ENCODE measurements around the gene HOXA6.

HOXA6 gene

DNA sequence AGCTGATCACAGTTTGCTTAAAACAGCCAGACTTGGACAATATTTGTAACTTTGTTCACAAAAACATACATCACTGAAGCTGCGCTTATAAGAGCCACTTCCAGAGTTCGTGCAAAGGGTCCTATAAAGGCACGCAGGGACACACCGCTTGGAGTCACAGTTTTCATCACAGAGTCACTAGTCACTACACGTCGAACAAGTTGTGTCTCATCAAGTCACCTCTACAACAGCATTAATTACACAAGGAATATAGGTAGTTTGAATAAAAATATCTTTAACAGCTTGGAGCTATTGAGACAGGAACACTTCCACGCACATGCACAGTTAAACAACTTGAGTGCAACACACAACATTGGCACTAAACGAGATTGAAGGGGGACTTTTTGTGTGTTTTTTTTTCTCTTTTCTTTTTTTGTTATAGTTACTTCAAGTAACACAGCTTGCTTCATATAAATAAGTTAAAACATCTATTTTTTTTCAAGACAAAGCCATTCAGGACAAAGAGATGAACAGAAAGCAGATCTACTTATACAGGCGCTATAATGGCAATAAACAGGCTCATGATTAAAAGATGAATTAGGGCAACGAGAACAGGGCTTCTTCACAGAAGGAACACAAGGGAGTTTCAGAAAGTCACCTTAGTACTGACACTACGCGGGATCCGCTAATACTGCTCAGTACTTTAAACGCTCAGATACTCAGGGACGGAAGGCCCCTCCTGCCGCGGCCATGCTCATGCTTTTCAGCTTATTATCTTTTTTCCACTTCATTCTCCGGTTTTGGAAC, 6.2 kb downstream of the HOXA6 start:
- peaks cover 75% of the 10 kb centered on the region for H3K27me3 ChIP-seq
- no peaks in the 10 kb centered on the region for H3K36me3 ChIP-seq
- H3K4me3 ChIP-seq (ENCODE audit: low read depth in 1 of 2, low read length in 1 of 2) = no peak overlapping the region
- no peaks in the 10 kb centered on the region for H3K4me1 ChIP-seq (ENCODE audit: control insufficient read depth in 1 of 2, insufficient read depth in 1 of 2, low read depth in 1 of 2, low read length in 1 of 2)
- TF ChIP-seq, protein P1, sequence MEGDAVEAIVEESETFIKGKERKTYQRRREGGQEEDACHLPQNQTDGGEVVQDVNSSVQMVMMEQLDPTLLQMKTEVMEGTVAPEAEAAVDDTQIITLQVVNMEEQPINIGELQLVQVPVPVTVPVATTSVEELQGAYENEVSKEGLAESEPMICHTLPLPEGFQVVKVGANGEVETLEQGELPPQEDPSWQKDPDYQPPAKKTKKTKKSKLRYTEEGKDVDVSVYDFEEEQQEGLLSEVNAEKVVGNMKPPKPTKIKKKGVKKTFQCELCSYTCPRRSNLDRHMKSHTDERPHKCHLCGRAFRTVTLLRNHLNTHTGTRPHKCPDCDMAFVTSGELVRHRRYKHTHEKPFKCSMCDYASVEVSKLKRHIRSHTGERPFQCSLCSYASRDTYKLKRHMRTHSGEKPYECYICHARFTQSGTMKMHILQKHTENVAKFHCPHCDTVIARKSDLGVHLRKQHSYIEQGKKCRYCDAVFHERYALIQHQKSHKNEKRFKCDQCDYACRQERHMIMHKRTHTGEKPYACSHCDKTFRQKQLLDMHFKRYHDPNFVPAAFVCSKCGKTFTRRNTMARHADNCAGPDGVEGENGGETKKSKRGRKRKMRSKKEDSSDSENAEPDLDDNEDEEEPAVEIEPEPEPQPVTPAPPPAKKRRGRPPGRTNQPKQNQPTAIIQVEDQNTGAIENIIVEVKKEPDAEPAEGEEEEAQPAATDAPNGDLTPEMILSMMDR (IDR thresholded peaks at IDR 0.05) = no peak
- H3K27ac ChIP-seq = no peak overlapping the region
- H3K9me3 ChIP-seq = no peaks in the 10 kb centered on the region

DNA sequence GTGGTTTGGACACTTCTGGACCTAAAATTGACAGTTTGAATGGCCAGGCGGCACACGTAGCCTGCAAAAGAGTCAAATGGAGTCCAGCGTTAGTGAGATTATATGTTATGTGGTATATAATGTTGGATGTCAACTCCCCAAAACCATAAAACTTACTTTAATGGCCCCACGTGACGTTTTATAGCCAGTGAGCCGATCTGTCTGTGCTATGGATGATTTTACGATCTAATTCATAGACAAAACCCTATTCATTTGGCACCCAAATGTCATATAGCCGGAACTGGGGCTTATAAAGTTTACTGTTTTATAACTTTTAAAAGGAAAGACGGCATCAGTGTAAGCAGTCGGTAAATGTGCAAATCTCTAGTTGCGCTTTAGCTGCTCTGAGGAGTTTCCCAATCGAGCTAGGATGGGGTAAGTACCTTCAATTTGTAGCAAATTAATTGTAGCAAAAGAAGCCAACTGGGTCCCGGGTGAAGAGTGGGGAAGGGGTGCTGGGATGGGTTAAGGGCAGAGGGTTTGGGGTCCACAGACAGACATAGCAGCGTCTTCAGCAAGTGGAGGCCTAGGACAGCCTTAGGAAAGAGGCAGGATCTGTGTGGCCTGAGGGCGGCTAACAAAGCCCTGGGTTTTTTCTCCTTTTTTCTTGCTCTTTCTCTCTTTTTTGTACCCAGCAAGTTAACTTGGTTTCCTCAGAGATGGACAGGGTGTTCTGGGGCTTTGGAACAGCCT, 7.3 kb downstream of the HOXA6 start:
- H3K4me1 ChIP-seq (ENCODE audit: control insufficient read depth in 1 of 2, insufficient read depth in 1 of 2, low read depth in 1 of 2, low read length in 1 of 2) = peaks cover 4 to 8% of the 10 kb centered on the region in 2 experiments
- TF ChIP-seq, protein P1 (IDR thresholded peaks at IDR 0.05) = no peak
- no peaks in the 10 kb centered on the region for H3K36me3 ChIP-seq
- H3K4me3 ChIP-seq (ENCODE audit: low read depth in 1 of 2, low read length in 1 of 2) = no peak overlapping the region
- H3K27ac ChIP-seq = no peak overlapping the region
- peaks cover 75% of the 10 kb centered on the region for H3K27me3 ChIP-seq
- H3K9me3 ChIP-seq = no peaks in the 10 kb centered on the region

DNA sequence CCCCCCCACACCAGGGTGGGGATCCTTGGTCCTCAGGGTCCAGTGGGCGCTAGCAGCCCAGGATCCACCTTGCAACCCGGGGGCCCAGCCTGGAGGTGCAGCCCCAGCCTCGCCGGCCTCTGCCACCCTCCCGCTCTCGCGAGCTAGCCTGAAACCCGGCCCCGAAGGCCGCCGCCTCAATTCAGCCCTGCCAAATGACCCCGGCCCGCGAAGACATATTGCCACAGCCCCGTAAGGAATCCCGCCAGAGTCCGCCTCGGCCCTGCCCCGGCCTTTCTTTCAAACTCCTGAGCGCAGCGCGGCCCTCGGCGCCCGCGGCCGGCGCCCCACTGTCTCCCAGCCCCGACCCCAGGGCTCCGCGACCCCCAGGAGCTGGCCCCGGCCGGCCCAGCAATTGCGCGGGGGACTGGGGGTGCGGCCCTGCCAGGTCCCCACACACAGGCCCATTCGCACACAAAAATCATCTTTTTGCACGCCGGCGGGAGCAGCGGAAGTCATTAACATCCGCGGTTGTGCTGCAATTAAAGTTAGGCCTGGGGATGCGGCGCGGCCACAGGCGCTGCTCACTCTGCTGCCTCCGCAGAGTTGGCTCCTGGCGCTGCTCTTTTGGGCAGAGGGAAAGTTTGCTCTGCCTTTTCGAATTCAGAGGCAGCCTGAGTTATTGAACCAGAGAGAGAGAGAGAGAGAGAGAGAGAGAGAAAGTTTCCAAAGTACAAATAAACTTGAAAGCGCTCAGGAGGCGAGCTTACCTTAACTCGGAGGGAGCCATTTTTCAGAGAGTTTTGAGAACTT, 8.0 kb downstream of the HOXA6 start:
- TF ChIP-seq, protein P1 (IDR thresholded peaks at IDR 0.05) = no peak
- Histone ChIP-seq H3K4me3 (ENCODE audit: low read depth in 1 of 2, low read length in 1 of 2) (no peak overlapping the region), H3K27me3 (peaks cover 69% of the 10 kb centered on the region), H3K36me3 (no peaks in the 10 kb centered on the region), H3K4me1 (ENCODE audit: control insufficient read depth in 1 of 2, insufficient read depth in 1 of 2, low read depth in 1 of 2, low read length in 1 of 2) (peaks cover 12 to 15% of the 10 kb centered on the region in 2 experiments), H3K9me3 (no peaks in the 10 kb centered on the region), H3K27ac (no peak overlapping the region)

DNA sequence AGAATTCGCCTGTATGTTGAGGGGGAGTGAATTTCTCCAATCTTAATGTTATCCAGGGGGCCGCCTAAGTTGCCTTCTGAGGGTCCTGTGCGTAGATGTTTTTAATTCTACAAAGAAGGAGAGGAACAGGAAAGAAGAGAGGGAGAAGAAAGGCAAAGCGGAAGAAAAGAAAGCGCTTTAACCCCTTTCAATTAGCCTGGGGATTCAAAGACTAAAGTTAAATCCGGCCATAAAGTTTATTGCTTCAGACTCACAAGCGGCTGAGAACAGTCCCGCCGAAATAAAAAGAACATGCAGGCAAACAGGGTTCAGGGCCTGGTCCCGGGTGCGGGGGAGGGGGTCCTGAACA, 8.6 kb downstream of the HOXA6 start:
- H3K4me1 ChIP-seq (ENCODE audit: control insufficient read depth in 1 of 2, insufficient read depth in 1 of 2, low read depth in 1 of 2, low read length in 1 of 2) = peaks cover 17 to 21% of the 10 kb centered on the region in 2 experiments
- H3K9me3 ChIP-seq = no peaks in the 10 kb centered on the region
- H3K4me3 ChIP-seq (ENCODE audit: low read depth in 1 of 2, low read length in 1 of 2) = no peak overlapping the region
- H3K27ac ChIP-seq = no peak overlapping the region
- no peaks in the 10 kb centered on the region for H3K36me3 ChIP-seq
- H3K27me3 ChIP-seq = peaks cover 63% of the 10 kb centered on the region
- TF ChIP-seq, protein P1 (IDR thresholded peaks at IDR 0.05) = no peak

DNA sequence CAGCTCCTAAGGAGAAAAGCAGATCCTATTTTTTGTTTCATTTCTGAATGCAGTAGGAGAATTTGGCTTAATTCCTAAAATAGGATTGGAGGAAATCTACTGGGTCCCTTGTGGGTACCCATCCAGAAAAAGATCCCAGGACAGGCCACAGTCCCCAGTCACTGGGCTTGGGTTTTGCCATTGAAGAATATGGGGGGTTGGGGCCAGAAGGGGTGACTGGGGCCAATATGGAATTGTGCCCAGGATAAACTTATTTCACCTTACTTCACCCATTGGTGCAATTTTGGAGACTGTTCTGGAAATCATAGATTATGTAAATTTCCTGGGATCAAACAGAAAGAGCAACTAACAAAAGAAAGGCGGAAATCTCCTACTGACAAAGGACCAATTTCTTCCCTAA, 9.1 kb downstream of the HOXA6 start:
- Histone ChIP-seq H3K4me1 (ENCODE audit: control insufficient read depth in 1 of 2, insufficient read depth in 1 of 2, low read depth in 1 of 2, low read length in 1 of 2) (peaks cover 19 to 25% of the 10 kb centered on the region in 2 experiments), H3K4me3 (ENCODE audit: low read depth in 1 of 2, low read length in 1 of 2) (no peak overlapping the region), H3K27me3 (peaks cover 59% of the 10 kb centered on the region), H3K36me3 (no peaks in the 10 kb centered on the region), H3K9me3 (no peaks in the 10 kb centered on the region), H3K27ac (no peak overlapping the region)
- TF ChIP-seq, protein P1 (IDR thresholded peaks at IDR 0.05) = no peak
